OCI-LY7 (cell line): ENCODE data around the gene LPO. TPM values are rescaled to one million over a fixed set of nuclear protein-coding genes. Genes with fewer than 3 reads are reported as not detected.

Source experiments
- BruUV-seq: library from RNA; stranded (reverse); fragments of 400-500 nt; replicated peaks from 2 replicates; lab custom pipeline; 2021; lab: Mats Ljungman, UMichigan
- CTCF ChIA-PET: fragments of 300-600 bp; sonication (Branson Sonifier 250); formaldehyde crosslinking; loops from one replicate; lab custom pipeline; 2022; ENCODE audit warnings: antibody characterized with exemption; ENCODE audit not compliant: unreplicated experiment; lab: Charles Lee
- POLR2A ChIA-PET: fragments of 300-600 bp; sonication (Branson Sonifier 250); formaldehyde crosslinking; loops from one replicate; lab custom pipeline; 2022; ENCODE audit warnings: antibody characterized with exemption; lab: Charles Lee
- DNase-seq: peaks from one replicate; pipeline ENCODE4 v3.0.0-alpha.2; 2015; ENCODE audit warnings: low spot score
- H2AFZ ChIP-seq: fragments of 200-600 bp; sonication (generic), shearing (Covaris generic); 2 replicates; pipeline ENCODE4 v1.6.1; 2014; ENCODE audit warnings: mild to moderate bottlenecking, antibody characterized with exemption, low read length, moderate library complexity
- H3K27ac ChIP-seq: fragments of 200-600 bp; sonication (generic); 2 replicates; pipeline ENCODE4 v1.5.1; 2014; ENCODE audit warnings: mixed run types, low read depth, mild to moderate bottlenecking, moderate library complexity, low read length, inconsistent platforms; ENCODE audit not compliant: poor library complexity, severe bottlenecking
- H3K36me3 ChIP-seq: fragments of 200-600 bp; sonication (generic); 2 replicates; pipeline ENCODE4 v1.6.1; 2014; ENCODE audit warnings: mild to moderate bottlenecking, antibody characterized with exemption, low read length, moderate library complexity, mixed read lengths; ENCODE audit not compliant: insufficient read depth
- H3K4me1 ChIP-seq: fragments of 200-600 bp; sonication (generic); 2 replicates; pipeline ENCODE4 v1.5.1; 2014; ENCODE audit warnings: mild to moderate bottlenecking, low read length; ENCODE audit not compliant: insufficient read depth, poor library complexity, severe bottlenecking
- H3K4me2 ChIP-seq: fragments of 200-600 bp; sonication (generic); 2 replicates; pipeline ENCODE4 v1.6.1; 2014; ENCODE audit warnings: mild to moderate bottlenecking, low read length
- H3K4me3 ChIP-seq: fragments of 200-600 bp; sonication (generic); 2 replicates; pipeline ENCODE4 v1.5.1; 2014; ENCODE audit warnings: mild to moderate bottlenecking, low read depth, low read length; ENCODE audit not compliant: poor library complexity, severe bottlenecking
- H3K79me2 ChIP-seq: fragments of 200-600 bp; sonication (generic); 2 replicates; pipeline ENCODE4 v1.6.1; 2016; ENCODE audit warnings: low read depth, mild to moderate bottlenecking, low read length, moderate library complexity, mixed read lengths; ENCODE audit not compliant: insufficient read depth
- H3K9me2 ChIP-seq: fragments of 200-600 bp; sonication (generic); 2 replicates; pipeline ENCODE4 v1.6.1; 2016; ENCODE audit warnings: mild to moderate bottlenecking, low read length, mixed read lengths; ENCODE audit not compliant: insufficient read depth
- H3K9me3 ChIP-seq: fragments of 200-600 bp; sonication (generic); 2 replicates; pipeline ENCODE4 v1.6.1; 2014; ENCODE audit warnings: mild to moderate bottlenecking, mixed run types, low read length, mixed read lengths
- H4K20me1 ChIP-seq: fragments of 200-600 bp; sonication (generic); 2 replicates; pipeline ENCODE4 v1.6.1; 2014; ENCODE audit warnings: mild to moderate bottlenecking, antibody characterized with exemption, low read length, moderate library complexity, mixed read lengths; ENCODE audit not compliant: insufficient read depth
- CTCF ChIP-seq: fragments of 200-600 bp; sonication (generic); conservative IDR thresholded peaks from 2 replicates; pipeline ENCODE4 v1.5.1; 2014; ENCODE audit warnings: mild to moderate bottlenecking, antibody characterized with exemption, low read length, moderate library complexity, mixed read lengths
- EZH2phosphoT487 ChIP-seq: fragments of 200-600 bp; sonication (generic); IDR thresholded peaks from 2 replicates; pipeline ENCODE4 v1.6.1; 2018; ENCODE audit warnings: low read depth, borderline replicate concordance, mild to moderate bottlenecking, mixed run types, antibody characterized with exemption, low read length, moderate library complexity, mixed read lengths
- intact Hi-C: fragments of 100-400 bp; cut with micrococcal nuclease; formaldehyde crosslinking; loops from one replicate; pipeline ENCODE4 v1.10.0; 2022; ENCODE audit not compliant: unreplicated experiment
- total RNA-seq, 2 experiments: library from RNA; depleted of rRNA in 1 of 2; stranded (reverse); fragments of >200 nt in 1 of 2; shearing (Covaris generic) in 1 of 2; gene quantifications; 2 replicates each; pipeline ENCODE4 v1.2.3, GENCODE V29; 2014 to 2022

The LPO gene
- total RNA-seq, 2 experiments from 2014 or later, result not detected

GRCh38 chr17:58253082-58253481, 14.7 kb downstream of the LPO start:
- no TSS peak for BruUV-seq
- Histone ChIP-seq H3K36me3 (no peaks in the 10 kb centered on the region), H3K27ac (no peak overlapping the region), H2AFZ (no peak overlapping the region), H3K9me3 (no peaks in the 10 kb centered on the region), H3K79me2 (no peaks in the 10 kb centered on the region), H3K4me2 (no peak overlapping the region), H3K9me2 (no peaks in the 10 kb centered on the region), H3K4me1 (no peaks in the 10 kb centered on the region), H4K20me1 (no peaks in the 10 kb centered on the region), H3K4me3 (no peak overlapping the region)
- DNase-seq, result no peak
- no peak for TF ChIP-seq CTCF
- ChIA-PET POLR2A (no interaction called here), CTCF (no interaction called here)
- intact Hi-C loops, result no loop called here

- no peak for DNase-seq
- H2AFZ ChIP-seq, result no peak overlapping the region
- no peaks in the 10 kb centered on the region for H3K4me1 ChIP-seq
- H4K20me1 ChIP-seq, result no peaks in the 10 kb centered on the region
- ChIA-PET CTCF (no interaction called here), POLR2A (no interaction called here)
- TF ChIP-seq CTCF, result 0 out of 2 replicates have a peak, but pooled peaks have one; percentile 31
- no peak for TF ChIP-seq EZH2phosphoT487
- no TSS peak for BruUV-seq
- no peaks in the 10 kb centered on the region for H3K9me3 ChIP-seq
- H3K36me3 ChIP-seq, result no peaks in the 10 kb centered on the region
- H3K9me2 ChIP-seq, result no peaks in the 10 kb centered on the region
- no peak overlapping the region for H3K27ac ChIP-seq
- H3K4me2 ChIP-seq, result no peak overlapping the region
- intact Hi-C loops, result no loop called here
- H3K79me2 ChIP-seq, result no peaks in the 10 kb centered on the region
- H3K4me3 ChIP-seq, result no peak overlapping the region
These were observed 16.4 kb downstream of the LPO start for GRCh38 chr17:58254803-58255202.

- H3K9me2 ChIP-seq, result no peaks in the 10 kb centered on the region
- no peaks in the 10 kb centered on the region for H3K36me3 ChIP-seq
- no peaks in the 10 kb centered on the region for H4K20me1 ChIP-seq
- ChIA-PET CTCF (no interaction called here), POLR2A (no interaction called here)
- H3K4me2 ChIP-seq, result no peak overlapping the region
- no peaks in the 10 kb centered on the region for H3K9me3 ChIP-seq
- H2AFZ ChIP-seq, result no peak overlapping the region
- intact Hi-C loops, result no loop called here
- BruUV-seq, result no TSS peak
- no peak overlapping the region for H3K4me3 ChIP-seq
- no peak overlapping the region for H3K27ac ChIP-seq
- no peaks in the 10 kb centered on the region for H3K79me2 ChIP-seq
- no peak for DNase-seq
- no peaks in the 10 kb centered on the region for H3K4me1 ChIP-seq
- TF ChIP-seq CTCF (no peak), EZH2phosphoT487 (no peak)
These were observed 23.8 kb downstream of the LPO start for GRCh38 chr17:58262149-58262548.
